ENCODE data around the gene ZNF862.

- TF ChIP-seq CTCF (IDR thresholded peaks at IDR 0.05) = no peak
- TF ChIP-seq POLR2A (IDR thresholded peaks at IDR 0.05) = no peak
Observed at GRCh38 chr7:149817301-149817771, 20.8 kb upstream of the ZNF862 start.
